MCF 10A (cell line): ENCODE data around the gene ACTN1. TPM values are rescaled to one million over a fixed set of nuclear protein-coding genes. Genes with fewer than 3 reads are reported as not detected.

ENCODE experiments used
- BruUV-seq: library from RNA; stranded (reverse); fragments of 400-500 nt; replicated peaks from 2 replicates; lab custom pipeline; 2021; lab: Mats Ljungman, UMichigan
- CTCF ChIA-PET: fragments of 300-600 bp; sonication (Branson Sonifier 250); formaldehyde crosslinking; extraction: SDS; loops from one replicate; lab custom pipeline; 2021; ENCODE audit warnings: antibody characterized with exemption, inconsistent platforms; lab: Yijun Ruan, JAX
- POLR2A ChIA-PET: fragments of 300-600, 350-650 bp; sonication (Branson Sonifier 250); formaldehyde crosslinking; extraction: SDS; loops from one replicate; lab custom pipeline; 2020; ENCODE audit warnings: antibody characterized with exemption, inconsistent platforms; lab: Yijun Ruan, JAX
- DNase-seq: peaks from one replicate; pipeline ENCODE4 v3.0.0-alpha.2; 2018; ENCODE audit not compliant: unreplicated experiment
- H3K27ac Mint-ChIP-seq: one replicate; pipeline ENCODE4 v1.8.0; 2022; ENCODE audit warnings: mild to moderate bottlenecking, low read depth, mixed read lengths; ENCODE audit not compliant: unreplicated experiment
- H3K27me3 Mint-ChIP-seq: one replicate; pipeline ENCODE4 v1.8.0; 2022; ENCODE audit warnings: mixed read lengths; ENCODE audit not compliant: insufficient read depth, unreplicated experiment
- H3K36me3 Mint-ChIP-seq: one replicate; pipeline ENCODE4 v1.8.0; 2022; ENCODE audit warnings: mild to moderate bottlenecking, moderate library complexity, mixed read lengths; ENCODE audit not compliant: insufficient read depth, unreplicated experiment
- H3K4me1 Mint-ChIP-seq: one replicate; pipeline ENCODE4 v1.8.0; 2022; ENCODE audit warnings: mixed read lengths; ENCODE audit not compliant: insufficient read depth, unreplicated experiment
- H3K4me3 Mint-ChIP-seq: one replicate; pipeline ENCODE4 v1.8.0; 2022; ENCODE audit warnings: mild to moderate bottlenecking, moderate library complexity, mixed read lengths; ENCODE audit not compliant: unreplicated experiment
- H3K9me3 Mint-ChIP-seq: one replicate; pipeline ENCODE4 v1.8.0; 2022; ENCODE audit warnings: mixed read lengths; ENCODE audit not compliant: unreplicated experiment
- intact Hi-C: fragments of 100-400 bp; cut with micrococcal nuclease; formaldehyde crosslinking; loops from 2 replicates; pipeline ENCODE4 v1.14.1; 2022
- total RNA-seq: library from RNA; stranded (reverse); gene quantifications from 2 replicates; pipeline ENCODE4 v1.2.3, GENCODE V29; 2022
- TF ChIP-seq, protein P1 (sequence below): fragments of 200-600 bp; IDR thresholded peaks from one replicate; pipeline ENCODE4 v1.8.0; 2022; ENCODE audit warnings: antibody characterized with exemption, mild to moderate bottlenecking; ENCODE audit not compliant: unreplicated experiment

ACTN1 gene
- total RNA-seq, 1 experiment from 2014 or later, result 312 TPM

GRCh38 chr14:68927956-68928675, 51.0 kb downstream of the ACTN1 start:
- no peak for DNase-seq
- intact Hi-C loops, result no loop called here
- Mint-ChIP-seq H3K27ac (peak overlapping the region; percentile 58), H3K27me3 (no peaks in the 10 kb centered on the region), H3K36me3 (peaks cover 40% of the 10 kb centered on the region), H3K9me3 (peaks cover 7% of the 10 kb centered on the region), H3K4me3 (no peak overlapping the region), H3K4me1 (peaks cover 27% of the 10 kb centered on the region)
- TF ChIP-seq, protein P1, sequence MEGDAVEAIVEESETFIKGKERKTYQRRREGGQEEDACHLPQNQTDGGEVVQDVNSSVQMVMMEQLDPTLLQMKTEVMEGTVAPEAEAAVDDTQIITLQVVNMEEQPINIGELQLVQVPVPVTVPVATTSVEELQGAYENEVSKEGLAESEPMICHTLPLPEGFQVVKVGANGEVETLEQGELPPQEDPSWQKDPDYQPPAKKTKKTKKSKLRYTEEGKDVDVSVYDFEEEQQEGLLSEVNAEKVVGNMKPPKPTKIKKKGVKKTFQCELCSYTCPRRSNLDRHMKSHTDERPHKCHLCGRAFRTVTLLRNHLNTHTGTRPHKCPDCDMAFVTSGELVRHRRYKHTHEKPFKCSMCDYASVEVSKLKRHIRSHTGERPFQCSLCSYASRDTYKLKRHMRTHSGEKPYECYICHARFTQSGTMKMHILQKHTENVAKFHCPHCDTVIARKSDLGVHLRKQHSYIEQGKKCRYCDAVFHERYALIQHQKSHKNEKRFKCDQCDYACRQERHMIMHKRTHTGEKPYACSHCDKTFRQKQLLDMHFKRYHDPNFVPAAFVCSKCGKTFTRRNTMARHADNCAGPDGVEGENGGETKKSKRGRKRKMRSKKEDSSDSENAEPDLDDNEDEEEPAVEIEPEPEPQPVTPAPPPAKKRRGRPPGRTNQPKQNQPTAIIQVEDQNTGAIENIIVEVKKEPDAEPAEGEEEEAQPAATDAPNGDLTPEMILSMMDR, result no peak
- CTCF ChIA-PET, result interaction anchor here (2.4 to 2.8 kb wide), 2 partner anchors 11 to 16 kb away, joined by 17 to 19 read pairs; no protein-coding TSS in a partner anchor
- no TSS peak for BruUV-seq
- POLR2A ChIA-PET, result interaction anchor here (2.4 kb wide), 1 partner anchor 12 kb away, joined by 7 read pairs; no protein-coding TSS in a partner anchor

DNA sequence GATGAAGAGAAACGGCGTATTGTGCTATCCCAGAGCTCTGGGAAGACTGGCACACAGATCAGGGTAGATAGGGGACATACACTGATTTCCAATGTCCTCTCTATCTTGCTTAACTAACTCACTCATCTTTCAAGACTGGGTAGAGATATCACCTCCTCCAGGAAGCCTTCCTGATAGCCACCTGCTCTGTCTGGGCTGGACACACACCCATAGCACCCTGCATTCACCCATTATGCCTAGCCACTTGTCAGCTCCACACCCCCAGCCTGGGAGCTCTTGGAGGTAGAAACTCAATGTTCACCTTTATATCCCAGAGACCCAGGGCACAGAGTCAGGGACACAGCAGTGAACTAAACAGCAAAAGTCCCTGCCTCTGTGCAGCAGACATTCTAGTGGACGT, 52.0 kb downstream of the ACTN1 start:
- intact Hi-C loops, result no loop called here
- ChIA-PET POLR2A (interaction anchor here (1.2 to 2.4 kb wide), 3 partner anchors 11 to 16 kb away, joined by 3 to 7 read pairs (median 5); no protein-coding TSS in a partner anchor), CTCF (interaction anchor here (0.6 to 2.8 kb wide), 11 partner anchors 10 to 339 kb away, joined by 3 to 19 read pairs (median 4); no protein-coding TSS in a partner anchor)
- Mint-ChIP-seq H3K27ac (peak overlapping the region; percentile 65), H3K4me3 (no peak overlapping the region), H3K4me1 (peaks cover 24% of the 10 kb centered on the region), H3K27me3 (no peaks in the 10 kb centered on the region), H3K9me3 (peaks cover 7% of the 10 kb centered on the region), H3K36me3 (peaks cover 48% of the 10 kb centered on the region)
- BruUV-seq, result no TSS peak
- TF ChIP-seq, protein P1, result no peak
- no peak for DNase-seq

GRCh38 chr14:68926236-68926635, 52.9 kb downstream of the ACTN1 start:
- Mint-ChIP-seq H3K4me3 (no peak overlapping the region), H3K27ac (peak overlapping the region; percentile 65), H3K4me1 (peaks cover 18% of the 10 kb centered on the region), H3K9me3 (peaks cover 7% of the 10 kb centered on the region), H3K27me3 (no peaks in the 10 kb centered on the region), H3K36me3 (peaks cover 44% of the 10 kb centered on the region)
- no peak for DNase-seq
- POLR2A ChIA-PET, result interaction anchor here (0.8 to 2.4 kb wide), 6 partner anchors 10 to 51 kb away, joined by 3 to 7 read pairs (median 4); no protein-coding TSS in a partner anchor
- BruUV-seq, result no TSS peak
- CTCF ChIA-PET, result interaction anchor here (0.6 to 2.8 kb wide), 13 partner anchors 12 to 206 kb away, joined by 3 to 19 read pairs (median 4); no protein-coding TSS in a partner anchor
- TF ChIP-seq, protein P1, result peak; percentile 19
- intact Hi-C loops, result no loop called here

- Mint-ChIP-seq H3K27me3 (no peaks in the 10 kb centered on the region), H3K27ac (peak overlapping the region; percentile 73), H3K4me3 (no peak overlapping the region), H3K9me3 (peaks cover 7% of the 10 kb centered on the region), H3K4me1 (peaks cover 14% of the 10 kb centered on the region), H3K36me3 (peaks cover 46% of the 10 kb centered on the region)
- no peak for DNase-seq
- intact Hi-C loops, result no loop called here
- BruUV-seq, result no TSS peak
- ChIA-PET CTCF (interaction anchor here (0.6 to 2.8 kb wide), 11 partner anchors 11 to 205 kb away, joined by 3 to 19 read pairs (median 5); no protein-coding TSS in a partner anchor), POLR2A (interaction anchor here (0.6 to 2.4 kb wide), 4 partner anchors 12 to 183 kb away, joined by 3 to 7 read pairs (median 4); no protein-coding TSS in a partner anchor)
- TF ChIP-seq, protein P1, result no peak
Measured at GRCh38 chr14:68925373-68925772, 53.7 kb downstream of the ACTN1 start.
